ENCODE measurements around the gene CNTNAP5.

The CNTNAP5 gene

DNA sequence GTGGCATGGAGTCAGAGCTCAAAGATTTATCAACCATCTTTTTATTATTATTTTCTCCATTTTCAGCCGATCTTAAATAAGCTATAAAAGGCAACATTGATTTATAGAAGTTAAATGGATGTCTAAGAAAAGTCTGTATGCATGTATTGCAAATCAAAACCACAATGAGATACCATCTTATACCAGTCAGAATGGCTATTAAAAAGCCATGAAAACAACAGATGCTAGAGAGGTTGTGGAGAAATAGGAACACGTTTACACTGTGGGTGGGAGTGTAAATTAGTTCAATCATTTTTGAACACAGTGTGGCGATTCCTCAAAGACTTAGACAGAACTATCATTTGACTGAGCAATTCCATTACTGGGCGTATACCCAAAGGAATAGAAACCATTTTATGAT lies 731.0 kb downstream of the CNTNAP5 start:
- Histone ChIP-seq H3K79me1 (replicated peaks; ENCODE audit: low read length, poor library complexity, severe bottlenecking) (no peaks in the 10 kb centered on the region), H3K36me3 (ENCODE audit: control insufficient read depth in 1 of 2, insufficient read depth in 2 of 2, low read depth in 1 of 2, low read length in 2 of 2) (no peaks in the 10 kb centered on the region), H3K4me1 (ENCODE audit: control insufficient read depth, insufficient read depth, low read depth, low read length) (no peaks in the 10 kb centered on the region), H2BK5ac (ENCODE audit: low read depth, low read length, poor library complexity, severe bottlenecking) (no peak overlapping the region), H3K4me3 (ENCODE audit: insufficient read depth in 1 of 2, low read depth in 1 of 2, low read length in 2 of 2) (no peak overlapping the region), H2BK120ac (ENCODE audit: low read depth, low read length) (no peak overlapping the region), H2AFZ (ENCODE audit: low read depth, low read length) (no peak overlapping the region), H3K4ac (ENCODE audit: low read depth in 1 of 2, low read length in 2 of 2) (no peak overlapping the region), H2BK15ac (ENCODE audit: low read depth, poor library complexity, severe bottlenecking) (no peak overlapping the region), H2AK5ac (ENCODE audit: low read length, severe bottlenecking) (no peak overlapping the region), H2BK12ac (ENCODE audit: low read length in 2 of 2) (no peak overlapping the region), H3K4me2 (ENCODE audit: low read length, poor library complexity, severe bottlenecking) (no peak overlapping the region), H3K14ac (ENCODE audit: low read length in 2 of 2) (no peak overlapping the region), H3K18ac (ENCODE audit: low read depth in 1 of 2, low read length in 2 of 2) (no peak overlapping the region), H3K9me3 (ENCODE audit: control insufficient read depth, low read length) (no peaks in the 10 kb centered on the region), H4K8ac (ENCODE audit: low read length) (no peak overlapping the region), H3K9ac (ENCODE audit: low read length) (no peak overlapping the region), H4K91ac (ENCODE audit: low read length) (no peak overlapping the region), H3K23ac (ENCODE audit: low read length in 2 of 2) (no peak overlapping the region), H3K27ac (ENCODE audit: low read length, poor library complexity, severe bottlenecking) (no peak overlapping the region), H3K27me3 (ENCODE audit: control insufficient read depth in 1 of 2, insufficient read depth in 1 of 2, low read length in 2 of 2) (no peaks in the 10 kb centered on the region)
- no peak for DNase-seq
- WGBS, result 77% methylated on average over 3 of the region's 4 CpGs

DNA sequence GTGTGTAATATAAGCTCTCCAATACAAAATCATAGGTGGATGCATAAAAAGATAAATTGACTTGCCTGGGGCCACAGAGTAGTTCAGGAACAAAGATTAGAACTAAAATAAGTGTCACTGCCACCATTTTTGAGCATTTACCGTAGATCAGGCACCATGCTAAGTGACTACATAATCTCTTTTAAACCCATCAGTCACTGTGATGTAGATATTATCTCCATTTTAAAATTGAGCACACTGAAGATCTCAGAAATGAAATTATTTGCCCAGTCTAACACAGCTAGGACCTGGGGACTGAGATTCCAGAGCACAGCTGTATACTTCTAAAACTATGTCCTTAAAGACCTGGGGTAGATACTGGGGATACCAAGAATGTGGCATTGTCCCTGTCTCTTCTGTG lies 737.3 kb downstream of the CNTNAP5 start:
- Histone ChIP-seq H3K27ac (ENCODE audit: low read length, poor library complexity, severe bottlenecking) (no peak overlapping the region), H3K4me3 (ENCODE audit: insufficient read depth in 1 of 2, low read depth in 1 of 2, low read length in 2 of 2) (no peak overlapping the region), H2AK5ac (ENCODE audit: low read length, severe bottlenecking) (no peak overlapping the region), H3K9me3 (ENCODE audit: control insufficient read depth, low read length) (no peaks in the 10 kb centered on the region), H3K4ac (ENCODE audit: low read depth in 1 of 2, low read length in 2 of 2) (no peak overlapping the region), H2AFZ (ENCODE audit: low read depth, low read length) (no peak overlapping the region), H4K8ac (ENCODE audit: low read length) (no peak overlapping the region), H3K4me1 (ENCODE audit: control insufficient read depth, insufficient read depth, low read depth, low read length) (no peaks in the 10 kb centered on the region), H3K14ac (ENCODE audit: low read length in 2 of 2) (no peak overlapping the region), H4K91ac (ENCODE audit: low read length) (no peak overlapping the region), H2BK5ac (ENCODE audit: low read depth, low read length, poor library complexity, severe bottlenecking) (no peak overlapping the region), H3K27me3 (ENCODE audit: control insufficient read depth in 1 of 2, insufficient read depth in 1 of 2, low read length in 2 of 2) (no peaks in the 10 kb centered on the region), H3K4me2 (ENCODE audit: low read length, poor library complexity, severe bottlenecking) (no peak overlapping the region), H2BK12ac (ENCODE audit: low read length in 2 of 2) (no peak overlapping the region), H3K9ac (ENCODE audit: low read length) (no peak overlapping the region), H2BK120ac (ENCODE audit: low read depth, low read length) (no peak overlapping the region), H3K23ac (ENCODE audit: low read length in 2 of 2) (no peak overlapping the region), H2BK15ac (ENCODE audit: low read depth, poor library complexity, severe bottlenecking) (no peak overlapping the region), H3K36me3 (ENCODE audit: control insufficient read depth in 1 of 2, insufficient read depth in 2 of 2, low read depth in 1 of 2, low read length in 2 of 2) (no peaks in the 10 kb centered on the region), H3K79me1 (replicated peaks; ENCODE audit: low read length, poor library complexity, severe bottlenecking) (no peaks in the 10 kb centered on the region), H3K18ac (ENCODE audit: low read depth in 1 of 2, low read length in 2 of 2) (no peak overlapping the region)
- WGBS, result 30% methylated on average over 1 of the region's 1 CpG
- DNase-seq, result no peak

DNA sequence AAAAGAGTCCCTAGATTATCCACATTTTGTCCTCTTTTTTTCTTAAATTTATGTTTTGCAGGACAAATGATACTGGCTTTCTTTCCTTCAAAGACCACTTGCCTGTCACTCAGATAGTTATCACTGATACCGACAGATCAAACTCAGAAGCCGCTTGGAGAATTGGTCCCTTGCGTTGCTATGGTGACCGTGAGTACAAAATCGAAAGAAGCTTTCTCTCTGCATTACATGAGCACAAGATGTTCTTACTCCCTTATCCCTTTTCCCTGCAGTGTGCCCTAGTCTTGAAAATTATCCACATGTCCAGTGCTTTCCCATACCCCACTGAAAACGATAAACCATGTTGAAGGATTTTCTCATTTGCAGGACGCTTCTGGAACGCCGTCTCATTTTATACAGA lies 738.5 kb downstream of the CNTNAP5 start:
- WGBS, result 91% methylated on average over 9 of the region's 9 CpGs
- no peak for DNase-seq
- no peaks in the 10 kb centered on the region for H3K36me3 ChIP-seq (ENCODE audit: control insufficient read depth in 1 of 2, insufficient read depth in 2 of 2, low read depth in 1 of 2, low read length in 2 of 2)

GRCh38 chr2:124774781-124775180 lies 749.7 kb downstream of the CNTNAP5 start:
- no peaks in the 10 kb centered on the region for H3K79me1 ChIP-seq (replicated peaks; ENCODE audit: low read length, poor library complexity, severe bottlenecking)
- H3K4me2 ChIP-seq (ENCODE audit: low read length, poor library complexity, severe bottlenecking), result no peak overlapping the region
- WGBS, result 80% methylated on average over 5 of the region's 5 CpGs
- H3K27ac ChIP-seq (ENCODE audit: low read length, poor library complexity, severe bottlenecking), result no peak overlapping the region
- H3K4me3 ChIP-seq (ENCODE audit: insufficient read depth in 1 of 2, low read depth in 1 of 2, low read length in 2 of 2), result no peak overlapping the region
- no peak for DNase-seq
- no peak overlapping the region for H4K8ac ChIP-seq (ENCODE audit: low read length)
- H3K4ac ChIP-seq (ENCODE audit: low read depth in 1 of 2, low read length in 2 of 2), result no peak overlapping the region
- no peak overlapping the region for H3K9ac ChIP-seq (ENCODE audit: low read length)
- no peak overlapping the region for H4K91ac ChIP-seq (ENCODE audit: low read length)
- H3K14ac ChIP-seq (ENCODE audit: low read length in 2 of 2), result no peak overlapping the region
- no peak overlapping the region for H2BK5ac ChIP-seq (ENCODE audit: low read depth, low read length, poor library complexity, severe bottlenecking)
- H3K4me1 ChIP-seq (ENCODE audit: control insufficient read depth, insufficient read depth, low read depth, low read length), result no peaks in the 10 kb centered on the region
- H3K23ac ChIP-seq (ENCODE audit: low read length in 2 of 2), result no peak overlapping the region
- no peak overlapping the region for H2AK5ac ChIP-seq (ENCODE audit: low read length, severe bottlenecking)
- no peak overlapping the region for H3K18ac ChIP-seq (ENCODE audit: low read depth in 1 of 2, low read length in 2 of 2)
- H2BK120ac ChIP-seq (ENCODE audit: low read depth, low read length), result no peak overlapping the region
- no peak overlapping the region for H2AFZ ChIP-seq (ENCODE audit: low read depth, low read length)
- no peaks in the 10 kb centered on the region for H3K27me3 ChIP-seq (ENCODE audit: control insufficient read depth in 1 of 2, insufficient read depth in 1 of 2, low read length in 2 of 2)
- no peak overlapping the region for H2BK15ac ChIP-seq (ENCODE audit: low read depth, poor library complexity, severe bottlenecking)
- H2BK12ac ChIP-seq (ENCODE audit: low read length in 2 of 2), result no peak overlapping the region
- H3K36me3 ChIP-seq (ENCODE audit: control insufficient read depth in 1 of 2, insufficient read depth in 2 of 2, low read depth in 1 of 2, low read length in 2 of 2), result no peaks in the 10 kb centered on the region
- peaks cover 2% of the 10 kb centered on the region for H3K9me3 ChIP-seq (ENCODE audit: control insufficient read depth, low read length)

More for the DNA sequence above, 738.5 kb downstream of the CNTNAP5 start:
- H4K8ac ChIP-seq (ENCODE audit: low read length), result no peak overlapping the region
- no peak overlapping the region for H3K4me3 ChIP-seq (ENCODE audit: insufficient read depth in 1 of 2, low read depth in 1 of 2, low read length in 2 of 2)
- H2AK5ac ChIP-seq (ENCODE audit: low read length, severe bottlenecking), result no peak overlapping the region
- no peak overlapping the region for H4K91ac ChIP-seq (ENCODE audit: low read length)
- H2BK12ac ChIP-seq (ENCODE audit: low read length in 2 of 2), result no peak overlapping the region
- H3K9ac ChIP-seq (ENCODE audit: low read length), result no peak overlapping the region
- H3K4ac ChIP-seq (ENCODE audit: low read depth in 1 of 2, low read length in 2 of 2), result no peak overlapping the region
- no peaks in the 10 kb centered on the region for H3K4me1 ChIP-seq (ENCODE audit: control insufficient read depth, insufficient read depth, low read depth, low read length)
- no peak overlapping the region for H2BK15ac ChIP-seq (ENCODE audit: low read depth, poor library complexity, severe bottlenecking)
- H3K23ac ChIP-seq (ENCODE audit: low read length in 2 of 2), result no peak overlapping the region
- H2BK5ac ChIP-seq (ENCODE audit: low read depth, low read length, poor library complexity, severe bottlenecking), result no peak overlapping the region
- no peaks in the 10 kb centered on the region for H3K79me1 ChIP-seq (replicated peaks; ENCODE audit: low read length, poor library complexity, severe bottlenecking)
- H3K27me3 ChIP-seq (ENCODE audit: control insufficient read depth in 1 of 2, insufficient read depth in 1 of 2, low read length in 2 of 2), result no peaks in the 10 kb centered on the region
- H2BK120ac ChIP-seq (ENCODE audit: low read depth, low read length), result no peak overlapping the region
- no peak overlapping the region for H3K4me2 ChIP-seq (ENCODE audit: low read length, poor library complexity, severe bottlenecking)
- no peak overlapping the region for H3K27ac ChIP-seq (ENCODE audit: low read length, poor library complexity, severe bottlenecking)
- no peak overlapping the region for H3K18ac ChIP-seq (ENCODE audit: low read depth in 1 of 2, low read length in 2 of 2)
- H2AFZ ChIP-seq (ENCODE audit: low read depth, low read length), result no peak overlapping the region
- no peaks in the 10 kb centered on the region for H3K9me3 ChIP-seq (ENCODE audit: control insufficient read depth, low read length)
- no peak overlapping the region for H3K14ac ChIP-seq (ENCODE audit: low read length in 2 of 2)
